ENCODE results near the gene TIGAR. TPM values are rescaled to one million over a fixed set of nuclear protein-coding genes. Genes with fewer than 3 reads are reported as not detected.

Gene TIGAR
- total RNA-seq, 1 experiment from 2014 or later, result 27.5 TPM

DNA sequence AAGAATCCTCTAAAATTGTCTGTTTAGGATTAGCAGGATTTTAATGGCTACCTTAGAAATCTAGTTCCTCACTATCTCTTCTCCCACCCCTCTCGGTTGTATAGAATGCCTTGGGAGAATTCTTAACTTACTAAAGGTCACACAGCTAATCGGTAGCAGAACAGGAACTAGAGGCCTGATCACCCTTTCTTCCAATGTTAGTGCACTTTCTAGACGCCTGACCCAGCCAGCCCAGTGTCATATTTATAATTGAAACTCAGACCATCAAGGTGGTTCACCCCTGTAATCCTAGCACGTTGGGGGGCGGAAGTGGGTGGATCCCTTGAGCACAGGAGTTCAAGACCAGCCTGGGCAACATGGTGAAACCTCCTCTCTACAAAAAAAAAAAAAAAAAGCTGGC lies 1.7 kb downstream of the TIGAR start:
- no peak for DNase-seq
- no peak overlapping the region for H4K5ac ChIP-seq (ENCODE audit: insufficient read length, low read depth, low read length)
- H2BK5ac ChIP-seq (ENCODE audit: insufficient read length, low read length), result no peak overlapping the region
- H3K4ac ChIP-seq (ENCODE audit: low read depth, low read length), result no peak overlapping the region
- no peak overlapping the region for H3T11ph ChIP-seq (ENCODE audit: low read length)
- no peak overlapping the region for H3K9ac ChIP-seq (ENCODE audit: extremely low read depth, insufficient read length, low read length)
- TF ChIP-seq, protein P1, sequence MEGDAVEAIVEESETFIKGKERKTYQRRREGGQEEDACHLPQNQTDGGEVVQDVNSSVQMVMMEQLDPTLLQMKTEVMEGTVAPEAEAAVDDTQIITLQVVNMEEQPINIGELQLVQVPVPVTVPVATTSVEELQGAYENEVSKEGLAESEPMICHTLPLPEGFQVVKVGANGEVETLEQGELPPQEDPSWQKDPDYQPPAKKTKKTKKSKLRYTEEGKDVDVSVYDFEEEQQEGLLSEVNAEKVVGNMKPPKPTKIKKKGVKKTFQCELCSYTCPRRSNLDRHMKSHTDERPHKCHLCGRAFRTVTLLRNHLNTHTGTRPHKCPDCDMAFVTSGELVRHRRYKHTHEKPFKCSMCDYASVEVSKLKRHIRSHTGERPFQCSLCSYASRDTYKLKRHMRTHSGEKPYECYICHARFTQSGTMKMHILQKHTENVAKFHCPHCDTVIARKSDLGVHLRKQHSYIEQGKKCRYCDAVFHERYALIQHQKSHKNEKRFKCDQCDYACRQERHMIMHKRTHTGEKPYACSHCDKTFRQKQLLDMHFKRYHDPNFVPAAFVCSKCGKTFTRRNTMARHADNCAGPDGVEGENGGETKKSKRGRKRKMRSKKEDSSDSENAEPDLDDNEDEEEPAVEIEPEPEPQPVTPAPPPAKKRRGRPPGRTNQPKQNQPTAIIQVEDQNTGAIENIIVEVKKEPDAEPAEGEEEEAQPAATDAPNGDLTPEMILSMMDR (conservative IDR thresholded peaks at IDR 0.05), result no peak
- no peaks in the 10 kb centered on the region for H4K20me1 ChIP-seq (ENCODE audit: control insufficient read depth, insufficient read depth, insufficient read length)
- Mint-ChIP-seq H3K27me3 (ENCODE audit: low read depth) (peaks cover 20% of the 10 kb centered on the region), H3K4me1 (peaks cover 20% of the 10 kb centered on the region in 2 experiments), H3K9me3 (peaks cover 3 to 4% of the 10 kb centered on the region in 2 experiments), H3K36me3 (ENCODE audit: insufficient read depth in 1 of 3, low read depth in 3 of 3) (peaks cover 10 to 18% (median 17%) of the 10 kb centered on the region in 3 experiments), H3K4me3 (peak overlapping the region; percentile 13 to 15; a peak in 3 of 5 replicates), H3K27ac (peak overlapping the region in 1 of 3 experiments; percentile 44; a peak in 1 of 7 replicates)
- no peak overlapping the region for H2BK12ac ChIP-seq (ENCODE audit: insufficient read length, low read depth, low read length)
- no CpG with 5 or more reads among the region's 5 CpGs for WGBS (ENCODE audit: extremely low coverage, insufficient read length, low lambda C conversion rate)
- H2BK20ac ChIP-seq (ENCODE audit: low read depth, low read length, poor library complexity, severe bottlenecking), result no peak overlapping the region
- no peak overlapping the region for H2BK15ac ChIP-seq (ENCODE audit: low read depth, low read length)
- H2AK5ac ChIP-seq (ENCODE audit: insufficient read length, low read length), result no peak overlapping the region
- no peaks in the 10 kb centered on the region; the same call in 1 of the 2 replicates for H3K4me1 ChIP-seq (ENCODE audit: insufficient read depth, low read length)
- no peak overlapping the region for H2AFZ ChIP-seq (ENCODE audit: low read length)
- H4K91ac ChIP-seq (ENCODE audit: insufficient read length, low read depth, low read length), result no peak overlapping the region
- no peak overlapping the region for H4K8ac ChIP-seq (replicated peaks; ENCODE audit: insufficient read length, low read depth, low read length)
- H3K79me1 ChIP-seq (ENCODE audit: insufficient read depth, low read depth, low read length, poor library complexity, severe bottlenecking), result peaks cover 7% of the 10 kb centered on the region
- no peak overlapping the region for H3K18ac ChIP-seq (ENCODE audit: insufficient read length, low read depth, low read length)
- H3K27me3 ChIP-seq (ENCODE audit: insufficient read depth, low read length), result no peaks in the 10 kb centered on the region
- H3K23me2 ChIP-seq (ENCODE audit: insufficient read length, low read depth, low read length, poor library complexity, severe bottlenecking), result peaks cover 4% of the 10 kb centered on the region
- H2BK120ac ChIP-seq (ENCODE audit: low read depth, low read length, poor library complexity, severe bottlenecking), result no peak overlapping the region
- H3K27ac ChIP-seq (ENCODE audit: insufficient read length, low read depth, low read length), result no peak overlapping the region
- H3K9me3 ChIP-seq (ENCODE audit: control insufficient read depth, low read depth, low read length), result no peaks in the 10 kb centered on the region
- H3K23ac ChIP-seq (ENCODE audit: insufficient read length, low read depth, low read length), result no peak overlapping the region
- H3K4me2 ChIP-seq (ENCODE audit: insufficient read depth, insufficient read length, low read length), result no peak overlapping the region
- H3K56ac ChIP-seq (ENCODE audit: insufficient read length, low read depth, low read length), result no peak overlapping the region
- H3K79me2 ChIP-seq (ENCODE audit: insufficient read depth, low read length), result peaks cover 2% of the 10 kb centered on the region; the same call in 1 of the 2 replicates
- H3K14ac ChIP-seq (ENCODE audit: insufficient read depth, low read length), result no peak overlapping the region
